NCI-H2227 (cell line): ENCODE data around the gene ZNF740.

Experiments used
- DNase-seq: peaks from one replicate; lab custom pipeline; 2025; ENCODE audit not compliant: unreplicated experiment; lab: John Stamatoyannopoulos, UW

ZNF740 gene

DNA sequence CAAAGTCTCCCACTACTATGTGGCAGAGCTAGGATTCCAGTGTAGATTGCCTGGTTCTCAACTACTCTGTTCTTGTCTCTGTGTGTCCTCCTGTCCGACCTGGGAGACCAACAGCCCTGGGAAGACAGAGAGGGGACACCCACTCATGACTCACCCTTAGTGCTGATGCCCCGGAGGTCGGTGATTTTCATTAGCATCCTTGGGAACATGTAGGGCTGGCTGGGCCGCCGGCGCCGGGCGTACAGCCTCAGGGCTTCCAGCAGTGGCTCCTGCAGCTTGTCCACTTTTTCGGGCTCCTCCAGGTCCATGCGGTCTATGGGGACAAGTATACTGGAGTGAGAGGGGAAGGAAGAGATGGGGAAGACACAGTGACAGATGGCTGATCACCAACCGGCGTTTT, 32.4 kb downstream of the ZNF740 start:
- no peak for DNase-seq

DNA sequence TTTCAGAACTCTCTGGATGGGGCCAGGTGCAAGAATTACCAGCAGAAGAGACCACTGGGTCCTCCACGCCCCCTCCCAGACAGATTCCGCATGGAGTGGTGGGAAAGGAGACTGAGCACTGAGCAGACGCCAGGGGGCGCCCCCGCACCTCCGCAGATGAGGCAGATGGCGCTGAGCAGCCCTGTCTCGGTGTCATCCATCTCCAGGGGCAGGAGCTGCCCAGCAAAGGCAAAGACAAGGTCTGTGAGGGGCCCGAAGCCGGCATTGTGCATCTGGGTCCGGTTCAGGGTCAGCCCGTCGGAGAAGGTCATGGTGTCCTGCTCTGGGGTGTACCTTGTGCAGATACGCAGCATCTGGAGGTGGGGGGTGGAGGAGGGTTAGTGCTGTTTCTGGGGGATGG, 32.8 kb downstream of the ZNF740 start:
- peak; percentile 81 for DNase-seq

DNA sequence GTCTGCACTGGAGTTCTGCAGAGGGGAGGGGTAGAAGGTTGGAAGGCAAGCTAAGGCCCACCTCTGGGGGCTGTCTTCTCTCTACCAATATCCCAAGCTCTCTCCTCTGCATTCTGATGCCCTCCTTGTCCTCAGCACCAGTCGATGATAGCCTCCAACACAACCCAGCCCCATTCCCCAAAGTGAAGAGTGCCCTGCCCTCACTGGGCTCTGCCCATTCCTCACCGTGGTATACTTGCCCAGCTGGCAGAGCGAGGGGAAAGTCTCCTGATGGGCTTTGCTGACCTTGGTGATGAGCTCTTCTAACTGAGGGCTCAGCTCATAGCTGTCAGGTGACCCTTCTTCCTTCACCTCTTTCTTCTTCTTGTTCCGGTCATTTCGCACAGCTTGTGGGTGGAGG, 33.7 kb downstream of the ZNF740 start:
- DNase-seq: no peak

DNA sequence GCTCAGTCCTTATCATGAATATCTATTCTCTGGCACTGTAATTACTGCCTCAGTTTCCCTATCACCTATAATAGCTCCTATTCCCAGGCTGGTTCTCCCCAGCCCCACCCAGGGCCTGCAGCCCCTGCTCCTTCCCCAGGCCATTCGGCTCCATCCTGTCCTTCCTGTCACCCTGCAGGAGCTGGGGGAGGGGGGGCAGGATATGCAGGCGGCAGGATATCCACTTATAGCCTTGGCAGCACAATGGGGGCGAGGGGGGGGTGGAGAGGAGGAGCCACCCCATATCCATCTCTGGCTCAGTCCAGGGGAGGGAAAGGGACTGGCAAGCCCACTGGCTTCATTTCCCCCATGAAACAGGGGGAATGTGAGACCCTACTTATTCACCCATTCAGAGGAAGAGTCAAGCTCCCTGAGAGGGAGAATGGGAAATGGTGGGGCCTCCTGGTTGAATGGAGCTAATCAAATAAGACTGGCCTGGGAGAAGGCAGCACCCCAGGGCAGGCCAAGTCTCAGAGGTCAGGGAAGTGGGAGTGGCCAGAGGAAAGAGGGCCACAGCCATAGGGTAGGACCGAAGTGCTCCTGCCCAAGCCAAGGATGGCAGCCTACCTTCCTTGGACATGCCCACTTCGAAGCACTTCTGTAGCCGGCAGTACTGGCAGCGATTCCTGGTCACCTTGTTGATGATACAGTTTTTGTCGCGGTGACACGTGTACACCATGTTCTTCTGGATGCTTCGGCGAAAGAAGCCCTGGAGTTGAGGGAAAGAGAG, 34.3 kb downstream of the ZNF740 start:
- no peak for DNase-seq

DNA sequence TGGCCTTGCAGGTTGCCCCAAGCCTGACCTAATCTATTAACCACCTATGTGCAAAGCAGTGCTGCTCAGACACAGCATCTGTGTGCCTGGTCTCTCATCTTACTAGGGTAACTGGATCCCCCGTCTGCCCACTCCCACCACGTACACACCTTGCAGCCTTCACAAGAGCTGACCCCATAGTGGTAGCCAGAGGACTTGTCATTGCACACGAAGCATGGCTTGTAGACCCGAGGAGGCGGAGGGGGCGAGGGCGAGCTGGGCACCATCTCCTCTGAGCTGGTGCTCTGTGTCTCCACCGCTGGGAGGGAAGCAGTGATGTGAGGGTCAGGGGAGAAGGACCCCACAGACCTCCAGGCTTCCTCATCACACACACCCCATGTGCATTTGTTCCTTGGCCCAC, 35.0 kb downstream of the ZNF740 start:
- DNase-seq: no peak

DNA sequence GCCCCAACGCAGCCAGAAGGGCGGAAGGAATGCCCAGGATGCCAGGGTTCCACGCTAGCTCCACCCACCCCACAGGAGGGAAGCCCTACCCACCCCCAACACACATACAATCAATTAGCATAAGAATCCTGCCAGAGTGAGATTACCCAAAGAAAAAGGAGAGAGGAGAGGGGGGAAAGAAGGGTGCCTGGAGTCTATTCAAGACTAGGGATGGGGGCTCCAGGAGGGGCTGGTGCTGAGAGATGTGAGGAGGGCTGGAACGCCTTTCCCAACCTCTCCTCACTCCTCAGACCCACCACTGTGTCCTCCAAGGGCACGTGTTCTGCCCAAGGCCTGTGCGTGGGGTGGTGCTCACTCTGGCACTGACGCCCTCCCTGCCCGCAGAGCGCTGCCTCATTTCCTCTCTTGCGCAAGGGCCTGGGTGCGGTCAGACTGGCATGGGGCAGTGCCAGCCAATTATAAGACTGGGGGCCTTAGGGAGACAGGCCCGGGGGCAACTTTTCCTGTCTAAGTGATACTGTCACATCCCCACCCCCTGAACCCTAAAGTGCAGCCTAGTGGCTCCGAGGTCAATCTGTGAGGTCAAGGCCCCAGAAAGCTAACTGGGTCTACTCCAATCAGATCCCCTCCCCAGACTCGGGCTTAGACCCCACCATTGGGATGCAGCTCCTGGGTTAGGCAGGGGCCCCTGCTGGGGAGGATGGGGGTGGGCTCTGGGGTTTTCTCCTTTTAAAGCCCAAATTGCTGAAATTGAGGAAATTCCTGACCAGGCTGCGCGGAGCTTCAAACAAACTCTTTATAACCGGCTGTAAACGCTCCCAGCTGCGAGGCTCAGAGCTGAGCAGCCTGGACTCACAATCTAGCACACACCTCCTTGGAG, 36.8 kb downstream of the ZNF740 start:
- DNase-seq: no peak

DNA sequence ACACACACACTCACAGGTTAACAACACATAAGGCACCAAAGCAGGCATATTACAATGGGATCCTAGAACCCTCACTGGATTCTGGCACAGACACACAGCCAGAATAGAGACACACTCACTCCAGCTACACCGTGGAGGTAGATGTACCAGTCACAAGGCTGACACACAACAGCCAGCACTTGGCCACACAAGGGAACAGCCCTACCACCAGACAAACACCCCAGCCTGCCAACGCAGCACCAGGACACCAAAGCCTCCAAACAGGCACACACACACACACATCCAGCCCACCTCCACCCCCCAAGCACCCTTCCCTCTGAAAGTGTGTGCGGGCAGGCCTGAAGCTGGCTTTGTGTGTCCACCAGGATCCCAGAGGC, 37.4 kb downstream of the ZNF740 start:
- no peak for DNase-seq

DNA sequence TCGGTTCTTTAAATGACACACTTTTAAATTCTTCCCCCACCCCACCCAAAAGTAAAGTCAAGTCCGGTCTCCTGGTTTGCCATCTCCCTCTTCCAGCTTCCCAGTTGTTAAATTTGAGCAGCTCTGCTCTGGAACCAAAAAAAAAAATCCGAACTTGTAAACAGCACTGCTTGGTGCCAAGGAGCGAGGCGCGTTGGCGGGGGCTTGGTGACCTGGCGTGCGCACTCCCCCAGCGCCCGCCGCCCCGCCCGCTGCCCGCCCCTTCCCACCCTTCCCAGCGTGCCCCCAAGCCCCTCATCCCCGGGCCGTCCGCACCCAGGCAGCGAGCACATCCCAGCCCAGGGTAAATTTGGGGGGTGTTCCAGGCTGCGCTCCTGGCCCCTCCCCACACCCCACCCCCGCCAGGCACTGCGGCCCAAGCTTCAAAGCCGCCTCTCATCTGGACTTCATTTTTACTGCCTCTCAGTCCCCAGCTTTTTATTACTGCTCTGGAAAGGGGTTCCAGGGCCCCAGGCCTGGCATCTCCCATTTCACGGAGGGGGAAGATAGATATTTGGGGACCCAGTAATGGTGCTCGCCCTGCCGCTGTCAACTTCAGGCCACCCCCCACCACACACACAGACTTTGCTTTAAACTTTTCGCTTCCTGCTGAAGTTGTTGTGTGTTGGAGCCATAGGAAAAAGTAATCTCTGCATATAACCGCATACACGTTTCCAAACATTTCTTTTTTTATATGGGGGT, 38.2 kb downstream of the ZNF740 start:
- no peak for DNase-seq

DNA sequence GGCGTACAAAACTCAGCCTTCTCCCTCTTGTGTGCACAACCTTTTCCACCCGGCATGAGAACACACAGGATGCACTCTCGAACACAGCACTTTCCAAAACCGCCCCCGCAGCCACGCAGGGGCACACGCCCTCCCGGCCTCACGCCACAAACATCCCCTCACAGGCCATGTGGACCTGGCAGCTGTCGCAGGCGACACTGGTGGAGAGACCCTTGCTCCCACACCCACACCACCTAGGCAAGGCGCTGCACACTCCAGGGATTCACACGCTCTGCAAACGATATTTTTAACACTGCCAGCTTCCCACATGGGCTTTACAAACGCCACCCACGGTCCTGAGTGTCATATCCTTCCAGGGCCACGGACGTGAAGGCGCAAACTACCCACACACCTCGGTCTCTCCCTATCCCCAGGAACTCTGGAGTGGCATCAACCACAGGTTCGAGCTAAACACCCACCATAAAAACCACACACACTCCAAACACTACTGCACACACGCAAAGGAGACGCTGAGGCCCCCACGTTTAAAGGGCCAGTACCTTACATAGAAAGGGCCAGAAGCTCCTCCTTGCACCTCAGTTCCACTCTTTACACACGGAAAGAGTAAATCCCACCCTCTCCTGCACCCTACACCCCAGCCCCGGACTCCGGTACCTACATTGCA, 38.9 kb downstream of the ZNF740 start:
- DNase-seq: no peak

DNA sequence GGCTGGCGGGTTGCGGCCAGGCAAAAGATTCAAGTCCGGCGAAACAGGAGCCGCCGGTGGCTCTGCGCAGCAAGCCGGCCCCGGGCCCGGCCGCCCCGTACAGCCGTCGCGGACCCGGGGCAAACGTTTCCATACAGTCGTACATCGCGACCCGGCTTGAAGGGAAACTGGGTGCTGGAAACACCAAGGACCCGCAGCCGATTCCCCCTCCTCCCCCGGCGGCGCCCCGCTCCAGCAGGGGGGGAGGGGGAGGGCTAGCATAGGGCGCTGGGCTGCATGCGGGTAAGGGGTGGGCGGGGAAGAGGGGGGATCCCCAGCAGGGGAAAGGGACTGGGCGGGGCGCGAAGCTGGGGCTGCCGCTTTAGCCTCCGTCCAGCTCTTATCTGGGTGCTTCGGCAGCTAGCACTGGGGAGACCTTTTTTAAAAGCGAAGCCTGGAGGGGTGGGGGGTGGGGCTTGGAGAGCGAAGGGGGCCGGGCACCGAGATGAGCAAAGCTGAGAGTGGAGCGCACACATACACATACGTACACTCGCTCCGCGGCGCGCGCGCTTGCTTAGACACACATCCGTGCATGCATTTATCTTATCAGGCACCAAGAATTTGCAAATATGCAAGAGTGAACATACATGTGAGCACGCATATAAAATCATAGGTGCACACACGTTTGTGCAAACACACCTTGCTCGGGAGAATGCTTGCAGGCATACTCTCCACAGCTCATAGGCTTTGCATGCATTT, 39.6 kb downstream of the ZNF740 start:
- peak; percentile 68 for DNase-seq

DNA sequence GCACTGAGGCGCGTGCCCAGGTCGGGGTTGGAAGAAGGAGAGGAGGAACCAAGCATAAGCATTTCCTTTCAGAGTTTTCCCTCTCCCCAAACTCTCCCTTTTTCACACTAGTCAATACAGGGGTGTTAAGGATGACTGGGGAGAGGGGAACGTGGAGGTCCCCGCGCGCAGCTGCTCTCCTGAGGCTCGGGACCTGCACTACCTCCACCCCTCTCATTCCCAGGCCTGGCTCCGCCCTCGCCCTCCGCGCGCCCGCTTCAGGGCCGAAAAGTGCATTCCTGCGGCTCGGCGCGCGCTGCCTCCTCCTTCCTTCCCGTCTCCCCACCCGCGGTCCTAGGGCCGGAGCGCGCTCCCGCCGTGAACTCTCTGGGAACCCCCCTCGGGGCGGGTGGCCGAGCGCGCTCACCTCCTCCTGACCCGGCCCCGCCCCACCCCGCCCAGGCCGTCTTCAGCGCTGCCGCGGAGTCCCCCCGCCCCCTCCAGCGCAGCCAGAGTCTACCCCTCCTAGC, 40.2 kb downstream of the ZNF740 start:
- DNase-seq: peak; percentile 89

DNA sequence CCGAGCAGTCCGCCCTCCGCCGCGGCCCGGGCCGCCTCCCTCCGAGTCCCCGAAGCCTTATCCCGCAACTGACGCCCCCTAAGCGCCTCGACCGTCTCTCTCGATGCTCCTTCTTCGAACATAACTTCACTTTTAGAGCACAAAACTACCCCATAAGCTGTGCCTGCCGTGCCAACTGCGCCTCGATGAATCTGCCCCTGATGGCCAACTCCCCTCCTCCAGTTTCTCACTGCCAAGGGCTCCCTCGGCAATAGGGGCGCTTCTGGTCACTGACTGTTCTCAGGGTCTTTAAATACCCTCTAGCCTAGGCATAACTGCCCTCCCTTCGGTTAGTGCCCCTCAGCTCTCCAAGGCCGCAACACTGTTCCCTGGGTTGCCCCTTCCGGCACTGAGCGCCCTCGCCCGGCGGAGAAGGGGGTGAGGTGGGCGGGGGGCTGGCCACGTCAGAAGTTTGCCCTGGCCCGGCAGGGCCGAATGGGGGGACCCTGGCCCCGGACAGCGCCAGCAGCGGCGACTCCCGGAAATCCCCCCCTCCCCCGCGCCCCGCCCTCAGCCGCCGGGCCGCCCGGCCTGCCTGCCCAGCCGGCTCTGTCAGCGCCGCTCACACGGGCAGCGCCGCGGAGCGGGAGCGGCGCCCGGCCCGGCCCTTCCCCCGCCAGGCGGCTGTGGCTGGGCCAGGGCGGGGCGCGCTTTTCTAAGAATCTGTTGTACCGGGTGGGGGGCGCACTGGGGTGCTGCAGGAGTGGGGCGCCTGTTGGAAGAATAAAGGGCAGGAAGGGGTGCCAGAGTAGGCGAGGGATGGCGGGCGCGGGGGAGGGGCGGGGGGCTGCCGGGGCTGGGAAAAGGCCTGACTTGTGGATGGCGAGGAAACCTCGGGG, 40.9 kb downstream of the ZNF740 start:
- DNase-seq: peak; percentile 55

DNA sequence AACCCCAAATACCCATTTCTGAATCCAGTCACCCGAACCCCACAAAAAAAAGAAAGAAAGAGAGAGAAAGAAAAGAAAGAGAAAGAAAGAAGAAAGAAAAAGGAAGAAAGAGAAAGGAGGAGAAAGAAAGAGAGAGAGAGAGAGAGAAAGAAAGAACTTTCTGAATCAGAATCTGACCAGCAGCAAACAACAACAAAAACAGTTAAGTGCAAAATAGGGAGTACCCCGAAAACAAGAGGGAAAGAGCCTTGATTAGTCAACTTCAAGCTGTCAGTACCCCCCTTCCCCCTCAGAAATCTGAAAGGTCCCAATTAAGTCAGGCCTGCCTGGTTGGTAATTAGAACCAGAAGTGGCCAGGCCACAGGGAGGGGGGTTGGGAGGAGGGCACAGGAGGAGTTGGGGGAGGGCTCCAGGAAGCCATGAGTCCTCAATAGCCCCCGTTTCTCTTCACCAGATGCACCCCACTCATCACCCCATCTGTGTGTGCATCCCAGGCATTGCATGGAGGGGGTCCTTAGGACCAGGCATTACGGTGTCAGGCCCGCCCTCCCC, 41.7 kb downstream of the ZNF740 start:
- DNase-seq: no peak

DNA sequence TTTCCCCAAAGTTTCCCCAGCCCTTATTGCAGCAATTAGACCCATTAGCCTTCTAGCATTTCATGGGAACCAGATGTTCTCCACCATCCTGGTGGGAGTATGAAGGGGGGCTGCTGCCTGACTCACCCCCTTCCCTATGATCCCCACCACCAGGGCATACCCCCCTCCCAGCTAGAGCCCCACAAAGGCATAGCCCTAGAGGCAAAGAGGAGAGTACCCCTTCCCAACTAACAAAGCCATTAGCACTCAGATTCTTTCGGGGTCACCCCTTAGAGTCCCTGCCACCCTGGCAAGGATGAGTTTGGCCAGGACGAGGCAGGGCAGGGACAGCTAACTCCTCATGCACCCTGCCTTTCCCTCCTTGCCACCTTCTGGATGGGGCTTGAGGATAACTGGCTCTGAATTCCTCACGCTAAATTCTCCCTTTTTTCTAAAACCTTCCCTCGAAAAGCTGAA, 42.3 kb downstream of the ZNF740 start:
- no peak for DNase-seq

DNA sequence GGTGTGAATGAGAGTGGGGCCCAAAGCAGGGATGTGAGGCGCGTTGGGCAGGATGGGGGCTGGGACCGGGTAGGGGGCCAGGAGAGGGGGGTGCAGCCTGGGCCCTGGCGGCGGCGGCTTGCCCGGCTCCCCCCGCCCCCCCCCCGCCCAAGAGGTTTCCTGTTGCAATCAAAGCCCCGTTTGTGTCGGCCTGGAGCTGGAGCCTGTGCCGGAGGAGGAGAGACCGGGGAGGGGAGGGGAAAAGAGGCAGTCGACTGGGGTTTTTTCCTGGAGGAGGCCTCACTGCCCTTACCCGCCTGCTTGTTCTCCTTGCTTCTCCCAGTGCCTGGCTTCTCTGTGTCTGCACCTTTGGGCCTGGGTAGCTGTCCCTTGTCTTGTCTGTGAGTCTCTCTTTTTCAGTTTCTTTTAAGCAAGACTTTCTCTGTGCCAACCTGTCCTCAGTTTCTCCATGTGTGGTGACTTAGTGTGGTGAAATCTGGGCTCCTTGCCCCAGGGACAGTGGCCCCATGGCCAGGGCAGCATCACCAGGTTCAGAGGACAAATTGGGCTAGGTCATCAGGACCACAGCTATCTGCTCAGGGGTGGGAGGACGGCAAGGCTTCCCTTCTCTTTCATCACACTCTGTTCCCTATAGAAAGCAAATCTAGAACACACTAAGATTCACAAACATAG, 43.0 kb downstream of the ZNF740 start:
- no peak for DNase-seq

DNA sequence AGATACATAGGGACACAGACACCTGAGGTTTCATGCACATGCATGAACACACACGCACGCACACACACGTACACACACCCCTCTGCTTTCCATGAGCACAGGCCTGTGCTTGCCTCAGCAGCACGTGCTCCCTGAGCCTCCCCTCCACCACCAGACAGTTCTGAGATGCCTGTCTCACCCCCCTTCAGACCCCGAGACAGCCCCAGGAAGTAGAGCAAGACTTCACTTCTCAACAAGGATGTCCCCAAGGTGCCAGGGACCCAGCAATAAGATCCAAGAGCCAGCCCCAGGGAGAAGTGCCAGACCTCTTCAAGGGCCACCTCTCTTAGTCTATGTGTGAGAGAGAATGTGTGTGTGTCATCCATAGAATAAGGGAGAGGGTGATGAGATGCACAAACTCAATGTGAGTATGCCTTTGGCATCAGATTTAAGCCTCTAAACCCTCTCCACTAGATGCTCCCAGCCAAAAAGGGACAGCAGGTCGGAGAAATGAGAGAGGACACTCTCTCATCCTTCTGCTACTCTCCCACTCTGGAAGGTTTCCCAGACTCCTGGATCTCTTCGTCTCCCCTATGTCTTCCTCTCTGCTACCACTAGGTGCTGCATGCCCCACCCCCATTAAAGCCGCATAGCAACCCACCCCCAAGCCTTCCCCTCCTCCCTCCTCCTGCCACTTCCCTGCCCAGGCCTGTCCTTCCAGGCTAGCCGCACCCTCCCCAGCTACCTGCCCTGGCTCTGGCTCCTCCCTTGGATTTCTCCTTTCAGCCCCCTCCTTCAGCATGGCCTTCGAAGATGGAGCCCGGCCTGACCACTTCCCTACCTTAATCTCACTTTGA, 43.8 kb downstream of the ZNF740 start:
- peak; percentile 34 for DNase-seq

DNA sequence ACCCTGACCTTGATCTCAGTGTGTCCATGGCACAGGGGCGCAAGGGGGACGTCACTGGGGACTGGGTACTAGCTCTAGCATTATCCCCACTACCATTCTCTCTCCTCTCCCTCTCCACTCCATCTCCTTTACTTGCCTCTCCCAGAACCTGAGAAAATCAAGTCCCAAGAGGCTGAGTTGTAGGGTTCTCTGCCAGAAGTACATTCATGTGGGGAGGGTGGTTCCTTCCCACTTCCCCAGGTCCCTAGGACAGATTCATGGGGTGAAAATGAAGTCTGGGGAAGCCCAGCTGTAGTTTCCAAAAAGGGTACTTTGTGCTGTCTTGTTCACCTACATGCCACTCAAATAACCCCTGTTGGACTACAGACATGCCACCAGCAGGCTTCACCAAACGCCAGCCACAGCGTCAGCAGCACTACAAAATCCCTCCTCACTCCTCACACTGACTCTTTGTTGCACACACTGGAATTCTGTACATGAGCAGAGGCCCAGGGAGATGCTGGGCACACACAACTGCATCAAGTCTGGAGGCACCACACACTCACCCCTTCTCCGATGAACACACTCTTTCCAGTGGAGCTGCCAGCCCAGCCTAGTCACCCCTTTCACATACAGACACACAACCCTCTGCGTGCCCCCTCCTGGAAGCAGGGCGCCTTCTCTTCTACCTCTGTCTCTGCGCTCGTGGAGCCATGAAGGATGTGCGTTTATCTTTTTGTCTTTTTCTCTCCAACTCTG, 44.5 kb downstream of the ZNF740 start:
- no peak for DNase-seq
